Chondrocyte (in vitro differentiated cells): ENCODE results near the gene DIP2C. TPM values are rescaled to one million over a fixed set of nuclear protein-coding genes. Genes with fewer than 3 reads are reported as not detected.

Experiments used
- DNase-seq: peaks from one replicate; pipeline ENCODE4 v3.0.0; 2021; ENCODE audit warnings: mixed read lengths, low spot score
- H3K27ac Mint-ChIP-seq: one replicate; pipeline ENCODE4 v1.8.0; 2021; ENCODE audit warnings: mild to moderate bottlenecking, moderate library complexity, mixed read lengths; ENCODE audit not compliant: unreplicated experiment
- H3K27me3 Mint-ChIP-seq: 2 replicates; pipeline ENCODE4 v1.8.0; 2021; ENCODE audit warnings: low read depth, mixed read lengths
- H3K36me3 Mint-ChIP-seq: 2 replicates; pipeline ENCODE4 v1.8.0; 2021; ENCODE audit warnings: low read depth, mixed read lengths
- H3K4me1 Mint-ChIP-seq: 2 replicates; pipeline ENCODE4 v1.8.0; 2021; ENCODE audit warnings: low read depth, mild to moderate bottlenecking, mixed read lengths
- H3K4me3 Mint-ChIP-seq: one replicate; pipeline ENCODE4 v1.8.0; 2021; ENCODE audit warnings: mild to moderate bottlenecking, moderate library complexity, mixed read lengths; ENCODE audit not compliant: unreplicated experiment
- H3K9me3 Mint-ChIP-seq: 2 replicates; pipeline ENCODE4 v1.8.0; 2021; ENCODE audit warnings: low read depth, mixed read lengths
- total RNA-seq: library from RNA; stranded (reverse); gene quantifications from 3 replicates; pipeline ENCODE4 v1.2.1, GENCODE V29; 2021
- TF ChIP-seq, protein P1 (sequence below): fragments of 200-600 bp; sonication (generic); IDR thresholded peaks from 2 replicates; pipeline ENCODE4 v1.5.0; 2021; ENCODE audit warnings: antibody characterized with exemption, mild to moderate bottlenecking, moderate library complexity

The DIP2C gene
- total RNA-seq, 1 donor from 2014 or later, result 47.9 TPM

DNA sequence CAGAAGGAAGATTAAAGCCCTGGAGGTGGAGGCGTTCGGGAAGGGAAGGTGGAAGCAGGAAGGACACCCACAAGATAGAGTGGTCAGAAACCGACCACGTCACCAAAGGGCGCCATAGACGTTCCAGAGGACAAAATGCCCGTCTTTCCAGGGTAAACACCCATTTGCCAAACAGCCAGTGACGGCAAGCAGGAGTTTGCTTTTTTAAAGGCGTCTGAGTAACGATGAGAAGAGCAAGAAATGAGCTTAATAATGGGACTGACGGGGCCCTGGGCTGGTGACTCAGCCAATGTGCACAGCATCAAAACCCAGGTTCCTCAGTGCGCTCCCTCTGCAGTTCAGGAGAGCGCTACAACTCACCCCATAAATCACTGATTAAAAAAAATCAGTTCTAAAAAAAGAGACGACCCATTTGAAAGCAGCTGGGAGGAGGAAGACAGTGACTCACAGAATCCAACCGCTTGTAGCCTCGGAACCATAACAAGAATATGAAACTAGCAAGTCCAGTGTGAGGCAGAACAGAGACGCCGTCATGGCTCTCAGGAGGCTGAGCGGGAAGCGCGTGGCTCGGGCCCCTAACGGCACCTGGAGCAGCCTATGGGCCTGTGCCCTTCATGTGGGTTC lies 5.9 kb downstream of the DIP2C start:
- H3K9me3 Mint-ChIP-seq, result no peaks in the 10 kb centered on the region
- DNase-seq, result peak; percentile 64
- H3K4me1 Mint-ChIP-seq, result peaks cover 71% of the 10 kb centered on the region
- TF ChIP-seq, protein P1, sequence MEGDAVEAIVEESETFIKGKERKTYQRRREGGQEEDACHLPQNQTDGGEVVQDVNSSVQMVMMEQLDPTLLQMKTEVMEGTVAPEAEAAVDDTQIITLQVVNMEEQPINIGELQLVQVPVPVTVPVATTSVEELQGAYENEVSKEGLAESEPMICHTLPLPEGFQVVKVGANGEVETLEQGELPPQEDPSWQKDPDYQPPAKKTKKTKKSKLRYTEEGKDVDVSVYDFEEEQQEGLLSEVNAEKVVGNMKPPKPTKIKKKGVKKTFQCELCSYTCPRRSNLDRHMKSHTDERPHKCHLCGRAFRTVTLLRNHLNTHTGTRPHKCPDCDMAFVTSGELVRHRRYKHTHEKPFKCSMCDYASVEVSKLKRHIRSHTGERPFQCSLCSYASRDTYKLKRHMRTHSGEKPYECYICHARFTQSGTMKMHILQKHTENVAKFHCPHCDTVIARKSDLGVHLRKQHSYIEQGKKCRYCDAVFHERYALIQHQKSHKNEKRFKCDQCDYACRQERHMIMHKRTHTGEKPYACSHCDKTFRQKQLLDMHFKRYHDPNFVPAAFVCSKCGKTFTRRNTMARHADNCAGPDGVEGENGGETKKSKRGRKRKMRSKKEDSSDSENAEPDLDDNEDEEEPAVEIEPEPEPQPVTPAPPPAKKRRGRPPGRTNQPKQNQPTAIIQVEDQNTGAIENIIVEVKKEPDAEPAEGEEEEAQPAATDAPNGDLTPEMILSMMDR, result peak; percentile 43
- no peaks in the 10 kb centered on the region for H3K27me3 Mint-ChIP-seq
- no peaks in the 10 kb centered on the region for H3K36me3 Mint-ChIP-seq
- peak overlapping the region; percentile 50 for H3K4me3 Mint-ChIP-seq
- H3K27ac Mint-ChIP-seq, result peak overlapping the region; percentile 76

DNA sequence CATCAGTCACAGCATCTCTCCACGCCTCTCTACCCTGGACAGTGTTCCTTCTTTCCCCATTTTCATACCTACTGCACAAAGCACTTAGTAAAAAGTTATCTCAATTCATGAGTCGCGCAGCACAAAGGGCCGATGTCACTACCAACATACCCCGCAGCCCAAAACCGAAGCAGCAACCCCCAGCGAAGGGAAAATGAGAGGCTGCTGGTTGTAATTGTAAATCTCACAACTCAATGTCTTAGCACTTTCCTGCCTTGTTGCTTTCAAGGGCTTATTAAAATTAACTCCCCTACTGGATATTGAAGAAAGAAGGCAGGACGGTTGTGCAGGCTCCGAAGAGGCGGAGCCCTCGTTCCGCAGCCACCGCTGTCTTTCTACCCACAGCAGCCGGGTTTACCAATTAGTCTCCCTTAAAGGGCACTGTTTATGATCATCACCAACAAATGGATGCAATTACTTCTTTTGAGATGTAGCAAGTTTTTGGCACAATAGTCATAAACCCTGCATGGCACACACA lies 6.5 kb downstream of the DIP2C start:
- Mint-ChIP-seq H3K27ac (peak overlapping the region; percentile 76), H3K27me3 (no peaks in the 10 kb centered on the region), H3K36me3 (no peaks in the 10 kb centered on the region), H3K4me3 (peak overlapping the region; percentile 50), H3K9me3 (no peaks in the 10 kb centered on the region), H3K4me1 (peaks cover 67% of the 10 kb centered on the region)
- TF ChIP-seq, protein P1, result no peak
- DNase-seq, result no peak

DNA sequence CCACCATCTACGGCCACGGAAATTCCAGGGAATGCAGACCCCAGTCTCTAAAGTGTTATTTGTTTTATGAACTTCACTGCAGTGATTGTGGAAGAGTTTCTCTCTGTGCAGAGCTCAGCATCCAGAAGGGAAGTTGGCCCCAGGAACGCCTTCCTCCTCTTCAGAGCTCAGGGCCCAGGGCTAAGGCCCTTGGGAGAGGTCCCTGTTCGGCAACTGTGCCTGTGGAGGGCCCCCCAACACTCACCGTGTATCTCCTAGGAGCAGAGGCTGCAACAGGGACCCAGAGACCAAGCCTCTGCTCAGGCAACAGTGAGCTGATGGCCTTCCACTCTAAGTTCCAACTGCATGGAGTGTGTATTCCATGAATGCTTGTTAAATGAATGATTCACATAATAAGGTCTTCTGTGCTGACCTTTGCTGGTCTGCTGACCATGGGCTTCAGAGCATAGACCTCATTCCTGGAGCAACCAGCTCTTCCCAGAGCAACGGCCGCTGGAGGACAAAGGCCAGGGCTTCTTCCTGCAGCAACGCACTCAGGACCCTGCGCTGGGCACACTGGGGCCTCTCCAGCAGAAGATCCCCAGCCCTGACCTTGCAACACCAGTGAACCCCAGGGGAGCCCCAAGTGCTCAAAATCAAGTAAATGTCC lies 7.7 kb downstream of the DIP2C start:
- H3K4me1 Mint-ChIP-seq, result peaks cover 67% of the 10 kb centered on the region
- H3K27ac Mint-ChIP-seq, result peak overlapping the region; percentile 22
- peak; percentile 72 for DNase-seq

DNA sequence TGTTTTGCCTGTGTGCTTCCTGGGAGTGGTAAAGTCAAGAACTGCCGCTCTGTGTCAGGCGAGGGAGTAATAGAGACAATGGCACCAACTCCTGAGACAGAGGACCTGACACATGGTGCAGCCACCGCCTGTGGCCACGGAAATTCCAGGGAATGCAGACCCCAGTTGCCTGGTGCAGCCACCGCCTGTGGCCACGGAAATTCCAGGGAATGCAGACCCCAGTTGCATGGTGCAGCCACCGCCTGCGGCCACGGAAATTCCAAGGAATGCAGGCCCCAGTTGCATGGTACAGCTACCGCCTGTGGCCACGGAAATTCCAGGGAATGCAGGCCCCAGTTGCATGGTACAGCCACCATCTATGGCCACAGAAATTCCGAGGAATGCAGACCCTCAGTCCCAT lies 8.7 kb downstream of the DIP2C start:
- DNase-seq, result peak; percentile 34
- no peak overlapping the region for H3K27ac Mint-ChIP-seq
- H3K36me3 Mint-ChIP-seq, result no peaks in the 10 kb centered on the region
- no peak overlapping the region for H3K4me3 Mint-ChIP-seq
- H3K27me3 Mint-ChIP-seq, result no peaks in the 10 kb centered on the region
- TF ChIP-seq, protein P1, result no peak
- H3K9me3 Mint-ChIP-seq, result peaks cover 3% of the 10 kb centered on the region
- peaks cover 67% of the 10 kb centered on the region for H3K4me1 Mint-ChIP-seq

More for the DNA sequence above, 7.7 kb downstream of the DIP2C start:
- Mint-ChIP-seq H3K36me3 (no peaks in the 10 kb centered on the region), H3K9me3 (no peaks in the 10 kb centered on the region), H3K4me3 (no peak overlapping the region), H3K27me3 (no peaks in the 10 kb centered on the region)
- TF ChIP-seq, protein P1, result no peak

DNA sequence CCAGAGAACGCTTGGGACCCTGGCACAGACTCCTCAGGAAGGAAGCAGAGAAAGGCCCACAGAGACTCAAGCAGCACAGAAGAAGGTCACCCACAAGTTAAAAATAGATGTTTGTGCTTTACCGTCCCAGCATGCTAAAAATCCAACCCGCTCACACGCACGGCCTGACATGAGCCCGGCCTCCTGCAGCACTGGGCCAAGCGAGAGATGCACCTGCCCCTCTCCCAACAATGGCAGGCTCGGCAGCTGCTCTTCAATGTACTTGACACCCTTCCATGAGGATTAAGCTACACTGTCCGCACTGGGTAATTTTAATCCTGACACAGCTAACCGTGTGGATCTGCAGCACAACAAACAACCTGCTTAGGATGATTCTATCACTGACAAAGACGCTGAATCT lies 9.3 kb downstream of the DIP2C start:
- H3K27ac Mint-ChIP-seq, result peak overlapping the region; percentile 17
- peaks cover 3% of the 10 kb centered on the region for H3K9me3 Mint-ChIP-seq
- peaks cover 70% of the 10 kb centered on the region for H3K4me1 Mint-ChIP-seq
- H3K27me3 Mint-ChIP-seq, result no peaks in the 10 kb centered on the region
- H3K36me3 Mint-ChIP-seq, result no peaks in the 10 kb centered on the region
- peak; percentile 43 for DNase-seq
- TF ChIP-seq, protein P1, result no peak
- H3K4me3 Mint-ChIP-seq, result no peak overlapping the region
